ENCODE data around the gene CLDND1. TPM values are rescaled to one million over a fixed set of nuclear protein-coding genes. Genes with fewer than 3 reads are reported as not detected.

Gene CLDND1
- total and polyA plus RNA-seq, 2 of the 13 experiments (the other 11 are each of a cell fraction or from before 2014, with no cell fraction given) = 50.8 to 121 TPM

GRCh38 chr3:98513091-98513511, 9.6 kb downstream of the CLDND1 start:
- POLR2A ChIA-PET = interaction anchor here (1.1 kb wide), 1 partner anchor 10 kb away, joined by 3 read pairs; the partner anchor contains the start of gene CLDND1
- no peak for ATAC-seq
- no peaks in the 10 kb centered on the region for H4K20me1 ChIP-seq (ENCODE audit: insufficient read depth, low read length)
- no TSS peak for BruUV-seq (replicated peaks)
- intact Hi-C loops (cut with micrococcal nuclease; ENCODE audit: unreplicated experiment) (no loop called here), in situ Hi-C loops (cut with HindIII; ENCODE audit: extremely low pct_ligation_motif_present, low pct_unique_long_range_greater_than_20kb) (no loop called here)
- no peaks in the 10 kb centered on the region for H3K9me3 ChIP-seq (ENCODE audit: low read length)
- WGBS (ENCODE audit: low lambda C conversion rate) = 82% methylated on average over 4 of the region's 4 CpGs
- no peaks in the 10 kb centered on the region for H3K27me3 ChIP-seq (ENCODE audit: control insufficient read depth in 1 of 2, insufficient read depth in 2 of 2, low read length in 2 of 2)
- no peak for FAIRE-seq
- H3K4me3 ChIP-seq (replicated peaks in 1 of 3; ENCODE audit: insufficient read depth in 1 of 3, low read depth in 2 of 3, low read length in 3 of 3) = no peak overlapping the region
- no peak overlapping the region for H3K27ac ChIP-seq (ENCODE audit: extremely low read length, insufficient read depth, low read length)
- no peak overlapping the region for H3K4me2 ChIP-seq (ENCODE audit: low read depth, low read length)
- H3K9ac ChIP-seq (ENCODE audit: insufficient read depth, low read depth, low read length) = no peak overlapping the region
- no peaks in the 10 kb centered on the region for H3K79me2 ChIP-seq (ENCODE audit: insufficient read depth, low read length)
- no peak overlapping the region for H2AFZ ChIP-seq (ENCODE audit: low read length)
- CTCF ChIA-PET (ENCODE audit: low intra/inter-chr PET ratio, low total read pairs) = no interaction called here
- peaks cover 2 to 13% of the 10 kb centered on the region in 2 experiments; a peak in 3 of 5 replicates for H3K36me3 ChIP-seq (replicated peaks in 1 of 2; ENCODE audit: control insufficient read depth in 1 of 2, insufficient read depth in 2 of 2, low read length in 2 of 2)
- H3K4me1 ChIP-seq (ENCODE audit: insufficient read depth, low read length) = no peaks in the 10 kb centered on the region
- no peak for DNase-seq (ENCODE audit: low spot score)
- TF ChIP-seq, protein P1, sequence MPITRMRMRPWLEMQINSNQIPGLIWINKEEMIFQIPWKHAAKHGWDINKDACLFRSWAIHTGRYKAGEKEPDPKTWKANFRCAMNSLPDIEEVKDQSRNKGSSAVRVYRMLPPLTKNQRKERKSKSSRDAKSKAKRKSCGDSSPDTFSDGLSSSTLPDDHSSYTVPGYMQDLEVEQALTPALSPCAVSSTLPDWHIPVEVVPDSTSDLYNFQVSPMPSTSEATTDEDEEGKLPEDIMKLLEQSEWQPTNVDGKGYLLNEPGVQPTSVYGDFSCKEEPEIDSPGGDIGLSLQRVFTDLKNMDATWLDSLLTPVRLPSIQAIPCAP (CRISPR knock-in tag; IDR thresholded peaks at IDR 0.05; ENCODE audit: low read depth) = no peak
- TF ChIP-seq HMG20A (CRISPR knock-in tag; IDR thresholded peaks at IDR 0.05; ENCODE audit: borderline replicate concordance) (no peak), ZZZ3 (CRISPR knock-in tag; IDR thresholded peaks at IDR 0.05; ENCODE audit: borderline replicate concordance) (no peak), ZMYM2 (CRISPR knock-in tag; IDR thresholded peaks at IDR 0.05) (no peak), ATF7 (IDR thresholded peaks at IDR 0.05) (no peak), ATF7 (CRISPR knock-in tag; IDR thresholded peaks at IDR 0.05) (no peak), GFI1 (CRISPR knock-in tag; IDR thresholded peaks at IDR 0.05; ENCODE audit: borderline replicate concordance) (no peak), TEF (CRISPR knock-in tag; IDR thresholded peaks at IDR 0.05) (no peak), ZBTB42 (CRISPR knock-in tag; IDR thresholded peaks at IDR 0.05) (no peak), ZNF549 (CRISPR knock-in tag; IDR thresholded peaks at IDR 0.05) (no peak), GLMP (CRISPR knock-in tag; IDR thresholded peaks at IDR 0.05; ENCODE audit: borderline replicate concordance) (no peak), DPF2 (CRISPR knock-in tag; IDR thresholded peaks at IDR 0.05; ENCODE audit: borderline replicate concordance, low read depth) (no peak)
- TF ChIP-seq, protein P2, sequence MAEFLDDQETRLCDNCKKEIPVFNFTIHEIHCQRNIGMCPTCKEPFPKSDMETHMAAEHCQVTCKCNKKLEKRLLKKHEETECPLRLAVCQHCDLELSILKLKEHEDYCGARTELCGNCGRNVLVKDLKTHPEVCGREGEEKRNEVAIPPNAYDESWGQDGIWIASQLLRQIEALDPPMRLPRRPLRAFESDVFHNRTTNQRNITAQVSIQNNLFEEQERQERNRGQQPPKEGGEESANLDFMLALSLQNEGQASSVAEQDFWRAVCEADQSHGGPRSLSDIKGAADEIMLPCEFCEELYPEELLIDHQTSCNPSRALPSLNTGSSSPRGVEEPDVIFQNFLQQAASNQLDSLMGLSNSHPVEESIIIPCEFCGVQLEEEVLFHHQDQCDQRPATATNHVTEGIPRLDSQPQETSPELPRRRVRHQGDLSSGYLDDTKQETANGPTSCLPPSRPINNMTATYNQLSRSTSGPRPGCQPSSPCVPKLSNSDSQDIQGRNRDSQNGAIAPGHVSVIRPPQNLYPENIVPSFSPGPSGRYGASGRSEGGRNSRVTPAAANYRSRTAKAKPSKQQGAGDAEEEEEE (CRISPR knock-in tag; IDR thresholded peaks at IDR 0.05; ENCODE audit: borderline replicate concordance) = no peak
- TF ChIP-seq, protein P3, sequence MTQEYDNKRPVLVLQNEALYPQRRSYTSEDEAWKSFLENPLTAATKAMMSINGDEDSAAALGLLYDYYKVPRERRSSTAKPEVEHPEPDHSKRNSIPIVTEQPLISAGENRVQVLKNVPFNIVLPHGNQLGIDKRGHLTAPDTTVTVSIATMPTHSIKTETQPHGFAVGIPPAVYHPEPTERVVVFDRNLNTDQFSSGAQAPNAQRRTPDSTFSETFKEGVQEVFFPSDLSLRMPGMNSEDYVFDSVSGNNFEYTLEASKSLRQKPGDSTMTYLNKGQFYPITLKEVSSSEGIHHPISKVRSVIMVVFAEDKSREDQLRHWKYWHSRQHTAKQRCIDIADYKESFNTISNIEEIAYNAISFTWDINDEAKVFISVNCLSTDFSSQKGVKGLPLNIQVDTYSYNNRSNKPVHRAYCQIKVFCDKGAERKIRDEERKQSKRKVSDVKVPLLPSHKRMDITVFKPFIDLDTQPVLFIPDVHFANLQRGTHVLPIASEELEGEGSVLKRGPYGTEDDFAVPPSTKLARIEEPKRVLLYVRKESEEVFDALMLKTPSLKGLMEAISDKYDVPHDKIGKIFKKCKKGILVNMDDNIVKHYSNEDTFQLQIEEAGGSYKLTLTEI (CRISPR knock-in tag; conservative IDR thresholded peaks at IDR 0.05) = no peak

All from HepG2 (cell line).